ENCODE data around the gene ANKRD52.

DNA sequence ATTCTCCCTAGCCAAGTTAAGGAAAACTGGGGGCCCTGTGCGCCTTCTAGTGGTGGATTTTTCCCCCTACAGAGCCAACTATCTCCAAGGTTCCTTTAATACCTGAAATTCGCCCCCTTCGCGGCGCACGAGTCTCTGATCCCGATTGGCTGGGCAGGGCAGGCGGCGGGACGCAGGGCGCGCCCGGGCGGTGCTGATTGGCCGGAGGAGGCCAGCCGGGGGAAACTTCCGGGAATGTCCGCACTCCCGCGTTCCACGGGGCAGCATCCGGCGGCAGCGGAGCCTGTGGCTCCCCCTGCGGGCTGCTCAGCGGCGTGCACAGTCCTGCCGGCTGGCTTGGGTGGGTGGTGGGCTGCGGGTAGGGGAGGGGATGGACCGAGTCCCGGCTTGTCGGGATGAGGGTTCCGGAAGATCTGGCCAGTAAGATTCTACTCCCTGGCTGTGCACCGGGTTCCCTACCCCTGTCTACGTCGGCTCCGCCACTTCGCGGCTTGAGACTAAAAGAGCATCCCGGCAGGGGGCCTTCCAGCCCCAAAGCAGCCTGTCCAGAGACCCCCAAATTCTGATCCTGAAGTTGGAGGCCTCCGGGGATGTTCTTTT is 34.0 kb downstream of the ANKRD52 start, which contains the start of gene NABP2:
- peak in 1 of 2 donors; percentile 61 for TF ChIP-seq POLR2A (IDR thresholded peaks at IDR 0.05)
- TF ChIP-seq, protein P1, sequence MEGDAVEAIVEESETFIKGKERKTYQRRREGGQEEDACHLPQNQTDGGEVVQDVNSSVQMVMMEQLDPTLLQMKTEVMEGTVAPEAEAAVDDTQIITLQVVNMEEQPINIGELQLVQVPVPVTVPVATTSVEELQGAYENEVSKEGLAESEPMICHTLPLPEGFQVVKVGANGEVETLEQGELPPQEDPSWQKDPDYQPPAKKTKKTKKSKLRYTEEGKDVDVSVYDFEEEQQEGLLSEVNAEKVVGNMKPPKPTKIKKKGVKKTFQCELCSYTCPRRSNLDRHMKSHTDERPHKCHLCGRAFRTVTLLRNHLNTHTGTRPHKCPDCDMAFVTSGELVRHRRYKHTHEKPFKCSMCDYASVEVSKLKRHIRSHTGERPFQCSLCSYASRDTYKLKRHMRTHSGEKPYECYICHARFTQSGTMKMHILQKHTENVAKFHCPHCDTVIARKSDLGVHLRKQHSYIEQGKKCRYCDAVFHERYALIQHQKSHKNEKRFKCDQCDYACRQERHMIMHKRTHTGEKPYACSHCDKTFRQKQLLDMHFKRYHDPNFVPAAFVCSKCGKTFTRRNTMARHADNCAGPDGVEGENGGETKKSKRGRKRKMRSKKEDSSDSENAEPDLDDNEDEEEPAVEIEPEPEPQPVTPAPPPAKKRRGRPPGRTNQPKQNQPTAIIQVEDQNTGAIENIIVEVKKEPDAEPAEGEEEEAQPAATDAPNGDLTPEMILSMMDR (IDR thresholded peaks at IDR 0.05) = peak; percentile 85 to 94 (median 89)

Data from Peyer's patch (tissue), 4 donors.